ENCODE results near the gene PDX1.
A peak's percentile ranks its signal among the peaks of the same experiment; 100 is the strongest.

The PDX1 gene

DNA sequence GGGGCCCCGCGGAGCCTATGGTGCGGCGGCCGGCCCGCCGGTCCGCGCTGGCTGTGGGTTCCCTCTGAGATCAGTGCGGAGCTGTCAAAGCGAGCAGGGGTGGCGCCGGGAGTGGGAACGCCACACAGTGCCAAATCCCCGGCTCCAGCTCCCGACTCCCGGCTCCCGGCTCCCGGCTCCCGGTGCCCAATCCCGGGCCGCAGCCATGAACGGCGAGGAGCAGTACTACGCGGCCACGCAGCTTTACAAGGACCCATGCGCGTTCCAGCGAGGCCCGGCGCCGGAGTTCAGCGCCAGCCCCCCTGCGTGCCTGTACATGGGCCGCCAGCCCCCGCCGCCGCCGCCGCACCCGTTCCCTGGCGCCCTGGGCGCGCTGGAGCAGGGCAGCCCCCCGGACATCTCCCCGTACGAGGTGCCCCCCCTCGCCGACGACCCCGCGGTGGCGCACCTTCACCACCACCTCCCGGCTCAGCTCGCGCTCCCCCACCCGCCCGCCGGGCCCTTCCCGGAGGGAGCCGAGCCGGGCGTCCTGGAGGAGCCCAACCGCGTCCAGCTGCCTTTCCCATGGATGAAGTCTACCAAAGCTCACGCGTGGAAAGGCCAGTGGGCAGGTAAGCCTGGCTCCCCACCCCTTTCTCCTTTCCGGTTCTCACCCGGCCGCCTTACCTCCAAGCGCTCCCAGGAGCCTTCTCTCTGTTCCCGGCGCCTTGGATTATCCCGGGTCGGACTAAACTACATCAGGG is at the start of gene PDX1:
Gene PDX1 (plus strand): TSS at position 67 of the 743 bp plus-strand sequence. CDS start 139 bp downstream, at position 206.
- peak within 1 kb of the TSS; percentile 83 to 87 for H3K4me3 Mint-ChIP-seq
- peaks cover 2 to 9% of the 10 kb centered on the region in 2 donors for H3K36me3 Mint-ChIP-seq
- H3K9me3 Mint-ChIP-seq: peaks cover 0 to 6% of the 10 kb centered on the region in 2 donors
- H3K27me3 Mint-ChIP-seq: peaks cover 64 to 83% of the 10 kb centered on the region in 2 donors
- peak within 1 kb of the TSS; percentile 92 for H3K27ac Mint-ChIP-seq
- DNase-seq (peak; percentile 32), ATAC-seq (replicated peaks) (peak; percentile 58 to 68)
- H3K4me1 Mint-ChIP-seq: peaks cover 29 to 50% of the 10 kb centered on the region in 2 donors

DNA sequence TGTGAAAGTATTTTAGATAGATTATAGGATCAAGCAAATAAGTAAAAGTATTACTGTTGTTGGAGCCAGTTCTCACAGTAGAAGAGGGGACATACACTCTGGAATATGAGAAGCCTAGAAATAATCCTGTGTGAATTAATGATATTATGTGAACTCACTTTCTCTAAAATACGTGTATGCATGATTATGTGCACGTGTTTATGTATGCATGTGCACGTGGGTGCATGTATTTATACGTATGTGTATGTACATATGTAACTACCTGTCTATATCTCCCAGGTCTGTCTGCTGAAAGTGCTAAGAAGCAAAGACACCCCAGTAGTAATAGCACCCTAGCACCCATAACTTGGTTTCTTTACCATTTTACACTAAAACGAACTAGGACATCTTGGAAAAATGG is 41.5 kb upstream of the PDX1 start:
- H3K4me3 Mint-ChIP-seq: no peak overlapping the region
- H3K36me3 Mint-ChIP-seq: peaks cover 0 to 2% of the 10 kb centered on the region in 2 donors
- H3K27me3 Mint-ChIP-seq: peaks cover 47 to 57% of the 10 kb centered on the region in 2 donors
- DNase-seq: no peak
- H3K9me3 Mint-ChIP-seq: peaks cover 4 to 9% of the 10 kb centered on the region in 2 donors
- H3K27ac Mint-ChIP-seq: no peak overlapping the region
- H3K4me1 Mint-ChIP-seq: no peaks in the 10 kb centered on the region
- ATAC-seq (replicated peaks): no peak

DNA sequence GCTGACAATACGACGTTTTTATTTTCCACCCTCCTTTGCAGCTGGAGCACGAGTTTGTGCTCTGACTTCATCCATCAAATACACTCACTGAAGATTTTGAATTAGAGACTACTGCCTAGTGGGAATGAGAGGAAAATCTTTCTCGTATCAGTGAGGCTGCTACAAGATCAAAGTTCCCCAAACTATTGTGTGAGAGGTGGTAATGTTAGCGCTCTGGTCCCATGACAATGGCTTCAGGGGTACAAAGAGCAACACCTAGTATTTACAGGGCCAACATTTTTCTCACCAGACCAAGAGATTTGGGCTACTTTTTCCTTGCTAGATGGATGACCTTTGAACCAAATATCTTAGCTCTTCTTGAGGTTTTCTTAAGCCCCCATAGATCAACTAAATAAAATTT is 30.3 kb upstream of the PDX1 start:
- Mint-ChIP-seq H3K4me1 (no peaks in the 10 kb centered on the region), H3K9me3 (peaks cover 4 to 10% of the 10 kb centered on the region in 2 donors), H3K4me3 (no peak overlapping the region), H3K27me3 (peaks cover 28 to 48% of the 10 kb centered on the region in 2 donors), H3K36me3 (no peaks in the 10 kb centered on the region), H3K27ac (no peak overlapping the region)
- ATAC-seq (replicated peaks): no peak
- no peak for DNase-seq

DNA sequence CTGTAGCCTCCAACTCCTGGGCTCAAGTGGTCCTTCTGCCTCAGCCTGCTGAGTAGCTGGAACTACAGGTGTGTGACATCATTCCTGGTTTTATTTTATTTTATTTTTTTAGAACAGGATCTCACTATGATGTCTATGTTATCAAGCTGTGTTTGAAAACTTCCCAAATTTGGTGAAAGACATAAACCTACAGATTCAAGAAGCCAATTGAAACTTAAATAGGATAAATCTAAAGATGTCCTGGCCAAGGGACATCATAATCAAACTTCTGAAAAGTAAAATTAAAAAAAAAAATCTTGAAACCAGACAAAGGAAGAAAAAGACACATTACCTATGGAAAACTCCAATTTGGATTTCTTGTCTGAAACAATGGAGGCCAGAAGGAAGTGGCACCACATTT is 23.1 kb upstream of the PDX1 start:
- no peaks in the 10 kb centered on the region for H3K4me1 Mint-ChIP-seq
- DNase-seq (no peak), ATAC-seq (replicated peaks) (no peak)
- H3K27ac Mint-ChIP-seq: no peak overlapping the region
- peaks cover 4 to 7% of the 10 kb centered on the region in 2 donors for H3K9me3 Mint-ChIP-seq
- H3K27me3 Mint-ChIP-seq: peaks cover 69 to 92% of the 10 kb centered on the region in 2 donors
- H3K4me3 Mint-ChIP-seq: no peak overlapping the region
- no peaks in the 10 kb centered on the region for H3K36me3 Mint-ChIP-seq

DNA sequence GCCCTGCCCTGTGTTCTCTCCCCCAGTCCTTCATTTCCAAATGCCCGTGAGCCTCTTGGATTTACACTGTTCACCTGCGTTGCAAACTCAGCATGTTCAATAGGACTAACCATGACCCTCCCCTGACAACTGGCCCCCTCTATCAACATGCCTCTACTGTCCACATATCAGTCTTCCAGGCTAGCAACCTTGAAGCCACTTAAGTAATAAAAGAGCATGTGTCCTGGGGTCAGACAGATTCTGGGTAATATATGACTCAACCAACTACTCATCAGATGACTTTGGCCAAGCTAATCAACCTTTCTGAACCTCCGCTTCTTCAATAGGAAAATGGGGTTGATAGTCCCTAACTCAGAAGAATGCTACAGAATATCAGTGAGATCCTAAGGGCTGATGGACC is 15.1 kb upstream of the PDX1 start:
- Mint-ChIP-seq H3K4me3 (no peak overlapping the region), H3K27ac (no peak overlapping the region), H3K9me3 (no peaks in the 10 kb centered on the region), H3K36me3 (no peaks in the 10 kb centered on the region), H3K4me1 (no peaks in the 10 kb centered on the region), H3K27me3 (peaks cover 64 to 80% of the 10 kb centered on the region in 2 donors)
- ATAC-seq (replicated peaks): no peak
- no peak for DNase-seq

DNA sequence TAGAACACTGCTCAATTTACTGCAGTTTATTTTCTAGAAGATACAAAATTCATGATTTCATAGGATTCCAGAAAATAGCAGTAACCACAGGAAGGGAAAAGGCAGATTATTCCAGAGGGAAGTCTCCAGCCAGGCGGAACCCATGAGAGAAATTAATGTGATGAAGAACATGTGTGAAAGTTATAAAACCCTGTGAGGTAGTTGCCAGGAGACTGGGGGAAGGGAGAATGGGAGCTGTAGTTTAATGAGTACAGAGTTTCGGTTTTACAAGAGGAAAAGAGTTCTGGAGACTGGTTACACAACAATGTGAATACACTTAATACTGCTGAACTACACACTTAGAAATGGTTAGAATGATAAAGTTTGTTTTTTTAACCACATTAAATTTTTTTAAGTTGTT is 14.2 kb upstream of the PDX1 start:
- no peak overlapping the region for H3K4me3 Mint-ChIP-seq
- H3K27me3 Mint-ChIP-seq: peaks cover 58 to 78% of the 10 kb centered on the region in 2 donors
- H3K9me3 Mint-ChIP-seq: no peaks in the 10 kb centered on the region
- no peak for DNase-seq
- H3K36me3 Mint-ChIP-seq: no peaks in the 10 kb centered on the region
- no peak for ATAC-seq (replicated peaks)
- H3K27ac Mint-ChIP-seq: no peak overlapping the region
- no peaks in the 10 kb centered on the region for H3K4me1 Mint-ChIP-seq

DNA sequence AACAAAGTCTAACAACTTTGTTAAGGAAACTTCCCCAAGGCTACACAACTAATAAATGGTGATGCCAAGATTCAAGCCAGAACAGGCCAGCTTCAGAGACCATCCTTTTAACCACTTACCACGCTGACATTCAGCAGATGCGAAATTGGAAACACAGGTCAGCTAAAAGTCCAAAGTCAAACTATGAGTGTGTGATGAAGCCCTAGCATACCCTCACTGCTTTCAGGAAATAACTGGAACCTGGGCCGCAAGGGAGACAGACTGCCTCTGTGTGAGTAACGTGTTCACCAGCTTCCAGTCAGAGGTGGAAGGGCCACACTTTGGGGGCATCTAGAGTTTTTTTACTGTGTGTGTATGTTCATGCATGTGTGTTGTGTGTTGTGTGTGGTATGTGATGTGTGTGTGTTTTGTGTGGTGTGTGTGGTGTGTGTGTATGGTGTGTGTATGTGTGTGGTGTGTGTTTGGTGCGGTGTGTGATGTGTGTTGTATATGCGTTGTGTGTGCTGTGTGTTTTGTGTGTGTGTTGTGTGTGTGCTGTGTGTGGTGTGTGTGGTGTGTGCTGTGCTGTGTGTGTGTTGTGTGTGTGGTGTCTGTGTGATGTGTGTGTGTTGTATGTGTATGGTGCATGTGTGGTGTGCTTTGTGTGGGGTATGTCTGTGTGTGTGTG is 12.5 kb upstream of the PDX1 start:
- no peak overlapping the region for H3K4me3 Mint-ChIP-seq
- peaks cover 46 to 68% of the 10 kb centered on the region in 2 donors for H3K27me3 Mint-ChIP-seq
- no peaks in the 10 kb centered on the region for H3K9me3 Mint-ChIP-seq
- H3K36me3 Mint-ChIP-seq: no peaks in the 10 kb centered on the region
- no peak for ATAC-seq (replicated peaks)
- no peak overlapping the region for H3K27ac Mint-ChIP-seq
- no peak for DNase-seq
- H3K4me1 Mint-ChIP-seq: no peaks in the 10 kb centered on the region

DNA sequence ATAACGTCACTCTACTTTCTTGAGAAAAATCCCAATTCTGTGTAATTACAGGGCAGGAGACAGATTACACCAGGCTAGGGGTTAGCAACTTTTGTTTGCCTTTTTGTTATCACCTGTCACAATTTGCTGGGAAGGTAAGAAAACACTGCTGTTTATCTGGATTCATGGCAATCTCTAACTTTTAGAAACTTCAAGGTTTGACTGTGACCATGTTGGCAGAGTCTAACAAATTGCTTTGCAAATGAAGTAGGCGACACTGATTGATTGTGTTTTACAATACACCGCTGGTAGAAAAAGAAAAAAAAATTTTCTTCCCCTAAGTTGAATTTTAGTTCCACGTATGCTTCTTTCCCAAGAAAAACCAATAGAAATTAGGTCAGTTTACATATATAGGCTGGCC is 10.4 kb upstream of the PDX1 start:
- DNase-seq (no peak), ATAC-seq (replicated peaks) (no peak)
- Mint-ChIP-seq H3K27me3 (peaks cover 44 to 73% of the 10 kb centered on the region in 2 donors), H3K9me3 (no peaks in the 10 kb centered on the region), H3K4me3 (no peak overlapping the region), H3K36me3 (no peaks in the 10 kb centered on the region), H3K4me1 (no peaks in the 10 kb centered on the region), H3K27ac (no peak overlapping the region)

DNA sequence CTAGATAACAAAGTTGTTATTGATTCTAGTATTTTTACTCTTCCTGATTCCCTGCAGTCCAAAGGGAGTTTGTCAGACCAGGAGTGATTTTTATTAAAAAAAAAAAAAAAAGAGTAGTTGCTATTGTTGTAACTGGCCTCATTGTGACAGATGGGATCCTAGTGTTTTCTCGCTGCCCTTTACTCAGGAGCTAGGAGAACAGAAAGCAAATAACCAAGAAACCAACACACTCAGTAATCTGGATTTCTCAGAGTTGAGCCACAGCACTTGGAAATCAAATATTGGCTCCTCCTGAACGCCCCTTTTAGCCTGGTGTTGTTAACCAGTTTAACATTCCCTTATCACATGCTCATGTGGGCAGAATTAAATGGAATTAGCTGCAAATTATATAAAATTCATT is 8.3 kb upstream of the PDX1 start:
- H3K9me3 Mint-ChIP-seq: no peaks in the 10 kb centered on the region
- H3K36me3 Mint-ChIP-seq: no peaks in the 10 kb centered on the region
- peaks cover 44 to 74% of the 10 kb centered on the region in 2 donors for H3K27me3 Mint-ChIP-seq
- H3K4me3 Mint-ChIP-seq: no peak overlapping the region
- no peak overlapping the region for H3K27ac Mint-ChIP-seq
- DNase-seq (no peak), ATAC-seq (replicated peaks) (no peak)
- no peaks in the 10 kb centered on the region for H3K4me1 Mint-ChIP-seq

DNA sequence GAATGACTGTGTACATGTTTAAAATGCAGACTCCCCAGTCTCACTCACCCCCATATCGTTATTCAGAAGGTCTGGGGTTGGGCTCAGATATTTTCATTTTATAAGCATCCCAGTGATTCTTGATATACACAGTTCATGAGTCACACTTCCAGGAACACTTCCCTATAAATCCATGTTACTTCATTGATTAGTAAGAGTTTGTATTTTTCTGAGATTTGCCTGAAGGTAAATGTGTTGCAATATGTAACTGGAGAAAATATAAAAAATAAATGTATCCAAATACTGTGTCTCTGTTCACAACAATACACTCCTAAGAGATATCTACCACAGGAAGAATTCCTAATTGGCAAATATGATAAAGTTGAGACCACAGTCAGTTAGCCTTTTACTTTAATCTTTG is 6.6 kb upstream of the PDX1 start:
- no peak for ATAC-seq (replicated peaks)
- Mint-ChIP-seq H3K36me3 (peaks cover 2% of the 10 kb centered on the region in 2 donors), H3K9me3 (peaks cover 0 to 4% of the 10 kb centered on the region in 2 donors), H3K27me3 (peaks cover 48 to 78% of the 10 kb centered on the region in 2 donors), H3K27ac (no peak overlapping the region), H3K4me3 (no peak overlapping the region), H3K4me1 (peaks cover 8 to 13% of the 10 kb centered on the region in 2 donors)
- DNase-seq: no peak

DNA sequence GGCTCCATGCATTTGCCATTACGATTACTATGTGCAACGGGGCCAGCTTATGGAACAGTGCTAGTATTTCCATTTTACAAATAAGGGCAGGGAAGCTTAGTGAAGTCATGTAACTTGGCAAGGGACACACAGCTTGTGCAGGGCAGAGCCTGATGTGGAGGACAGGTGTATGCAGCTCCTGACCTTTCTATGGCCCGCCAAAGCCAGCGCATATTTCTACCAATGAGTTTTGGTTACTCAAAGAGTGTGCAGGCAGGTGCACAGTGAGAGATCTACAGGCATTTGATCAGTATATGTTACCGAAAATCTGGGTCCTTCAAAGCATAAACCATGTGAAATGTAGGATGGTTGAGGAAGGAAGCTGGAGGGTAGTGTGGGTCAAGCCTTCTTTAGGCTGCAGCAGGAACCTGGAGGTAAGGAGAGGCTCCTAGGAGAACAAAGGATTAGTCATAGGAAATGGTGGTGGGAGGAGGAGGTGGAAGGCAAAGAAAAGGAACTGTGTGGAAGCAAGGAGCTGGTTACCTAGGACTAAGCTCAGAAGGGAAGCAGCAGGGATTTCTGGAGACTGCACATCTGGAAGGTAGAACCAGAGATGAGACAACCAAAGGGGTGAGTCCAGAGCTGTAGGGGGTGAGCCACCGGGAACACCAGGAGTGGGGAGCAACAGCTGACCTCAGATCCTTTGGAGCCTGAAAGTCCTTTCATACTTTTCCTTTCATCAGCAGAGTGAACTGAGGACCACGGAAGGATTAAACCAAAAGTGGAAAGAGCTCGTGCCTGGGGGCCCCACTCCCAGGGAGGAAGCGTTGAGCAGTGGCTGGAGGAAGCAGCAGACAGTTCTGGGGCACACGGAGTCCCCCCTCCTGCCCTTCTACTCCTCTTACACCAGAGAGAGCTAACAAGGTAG is 4.2 kb upstream of the PDX1 start:
- Mint-ChIP-seq H3K9me3 (peaks cover 0 to 5% of the 10 kb centered on the region in 2 donors), H3K27me3 (peaks cover 48 to 79% of the 10 kb centered on the region in 2 donors), H3K4me1 (peaks cover 14 to 28% of the 10 kb centered on the region in 2 donors), H3K4me3 (no peak overlapping the region), H3K36me3 (peaks cover 2 to 5% of the 10 kb centered on the region in 2 donors), H3K27ac (peak overlapping the region; percentile 39)
- DNase-seq (no peak), ATAC-seq (replicated peaks) (no peak)

DNA sequence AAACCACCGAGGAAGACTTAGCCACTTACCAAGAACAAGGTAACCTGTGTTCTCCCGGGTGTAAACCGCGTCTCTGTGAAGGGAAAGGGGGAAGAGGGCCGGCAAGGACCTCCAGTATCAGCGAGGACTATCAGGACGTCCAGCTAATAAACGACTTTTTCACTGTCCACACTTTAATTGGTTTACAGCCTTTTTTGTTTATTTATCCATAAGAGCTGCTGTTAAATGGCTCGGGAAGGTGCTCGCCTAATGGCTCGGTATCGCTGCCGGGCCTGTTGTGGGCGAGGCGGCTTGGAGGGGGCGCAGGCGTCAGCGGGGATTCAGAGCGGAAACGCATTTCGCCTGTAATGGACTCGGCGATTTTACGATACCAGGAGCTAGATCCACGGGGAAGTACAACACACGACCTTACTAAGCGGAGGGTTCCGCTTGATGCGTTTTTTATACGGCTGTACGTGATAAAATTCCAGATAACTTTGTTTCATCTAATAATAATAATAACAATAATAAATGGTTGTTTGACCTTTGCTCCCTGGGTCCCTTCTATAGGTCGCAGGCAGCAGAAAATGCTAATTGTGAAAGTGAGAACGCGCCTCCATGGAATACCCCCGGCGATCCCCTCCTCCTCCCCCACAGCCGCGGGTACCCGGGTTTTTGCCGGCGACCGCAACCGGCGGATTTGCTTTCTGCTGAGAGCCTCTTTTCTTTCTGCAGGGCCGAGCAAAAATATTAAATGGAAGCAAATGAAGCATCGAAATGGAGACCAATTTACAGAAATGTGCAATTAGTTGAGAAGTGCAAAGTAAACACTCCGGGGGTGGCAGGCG is 2.5 kb upstream of the PDX1 start:
- peak overlapping the region; percentile 86 for H3K27ac Mint-ChIP-seq
- peaks cover 54 to 82% of the 10 kb centered on the region in 2 donors for H3K27me3 Mint-ChIP-seq
- H3K4me3 Mint-ChIP-seq: peak overlapping the region; percentile 72 to 78
- ATAC-seq (replicated peaks): no peak
- DNase-seq: no peak
- peaks cover 20 to 40% of the 10 kb centered on the region in 2 donors for H3K4me1 Mint-ChIP-seq
- H3K36me3 Mint-ChIP-seq: peaks cover 2 to 7% of the 10 kb centered on the region in 2 donors
- peaks cover 0 to 5% of the 10 kb centered on the region in 2 donors for H3K9me3 Mint-ChIP-seq

DNA sequence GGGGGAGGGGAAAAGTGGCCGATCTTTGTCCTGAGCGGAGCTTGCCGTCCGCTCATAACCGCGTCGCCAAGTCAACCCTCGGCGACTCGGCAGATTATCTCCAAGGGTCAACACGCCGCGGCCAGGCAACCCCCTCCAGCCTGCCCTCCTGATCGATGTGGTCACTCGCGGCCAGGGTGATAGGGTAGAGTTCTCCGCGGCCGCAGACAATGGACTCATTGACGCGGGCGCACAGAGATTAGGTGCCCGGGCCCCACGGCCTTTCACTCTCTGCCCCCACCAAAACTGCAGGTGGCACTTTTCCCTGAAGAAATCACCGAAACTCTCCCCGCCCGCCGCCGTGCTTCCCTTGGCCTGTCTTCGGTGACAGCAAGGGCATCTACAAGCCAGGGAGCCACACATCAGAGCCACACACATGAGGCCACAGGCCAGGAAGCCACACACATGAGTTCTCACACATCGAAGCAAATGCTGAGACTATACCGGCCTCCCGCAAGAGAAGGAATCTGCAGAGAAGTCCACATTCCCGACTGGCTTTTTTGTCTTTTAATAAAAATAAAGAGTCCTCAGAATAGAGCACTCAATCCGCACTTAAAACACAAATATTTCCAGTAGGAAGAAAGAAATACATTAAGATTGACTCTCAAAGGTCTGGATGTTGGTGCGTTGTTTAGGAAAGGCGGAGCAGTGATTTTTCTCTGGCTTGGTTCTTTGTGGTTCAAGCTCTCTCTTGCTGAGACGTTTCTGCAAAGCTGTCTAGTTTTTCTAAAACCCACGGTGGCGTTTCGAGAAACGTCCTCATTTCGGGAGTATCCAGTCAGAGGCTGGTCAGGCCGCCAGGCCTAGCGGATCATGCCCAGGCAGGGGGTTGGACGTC is 1.5 kb upstream of the PDX1 start:
- Mint-ChIP-seq H3K4me1 (peaks cover 23 to 46% of the 10 kb centered on the region in 2 donors), H3K4me3 (peak overlapping the region; percentile 53 to 69), H3K27ac (peak overlapping the region; percentile 86), H3K36me3 (peaks cover 2 to 7% of the 10 kb centered on the region in 2 donors), H3K9me3 (peaks cover 0 to 5% of the 10 kb centered on the region in 2 donors), H3K27me3 (peaks cover 63 to 83% of the 10 kb centered on the region in 2 donors)
- DNase-seq (no peak), ATAC-seq (replicated peaks) (no peak)
